ENCODE results near the gene EPHA6.

DNA sequence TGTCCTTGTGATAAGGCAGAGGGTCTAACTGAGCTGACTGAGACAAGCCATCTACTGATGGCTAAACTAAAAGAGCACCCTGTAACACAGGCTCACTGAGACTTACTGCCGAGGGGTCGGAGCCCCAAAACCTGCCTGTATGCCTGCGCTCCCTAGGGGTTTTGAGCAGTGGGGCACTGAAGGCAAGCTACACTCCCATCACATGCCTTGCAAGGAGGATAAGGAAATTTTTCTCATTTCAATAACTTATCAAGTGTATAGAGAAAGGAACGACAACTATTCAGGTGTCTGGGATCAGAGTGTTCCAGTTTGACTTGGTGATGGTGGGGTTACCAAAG is 292.2 kb downstream of the EPHA6 start:
- TF ChIP-seq, protein P1, sequence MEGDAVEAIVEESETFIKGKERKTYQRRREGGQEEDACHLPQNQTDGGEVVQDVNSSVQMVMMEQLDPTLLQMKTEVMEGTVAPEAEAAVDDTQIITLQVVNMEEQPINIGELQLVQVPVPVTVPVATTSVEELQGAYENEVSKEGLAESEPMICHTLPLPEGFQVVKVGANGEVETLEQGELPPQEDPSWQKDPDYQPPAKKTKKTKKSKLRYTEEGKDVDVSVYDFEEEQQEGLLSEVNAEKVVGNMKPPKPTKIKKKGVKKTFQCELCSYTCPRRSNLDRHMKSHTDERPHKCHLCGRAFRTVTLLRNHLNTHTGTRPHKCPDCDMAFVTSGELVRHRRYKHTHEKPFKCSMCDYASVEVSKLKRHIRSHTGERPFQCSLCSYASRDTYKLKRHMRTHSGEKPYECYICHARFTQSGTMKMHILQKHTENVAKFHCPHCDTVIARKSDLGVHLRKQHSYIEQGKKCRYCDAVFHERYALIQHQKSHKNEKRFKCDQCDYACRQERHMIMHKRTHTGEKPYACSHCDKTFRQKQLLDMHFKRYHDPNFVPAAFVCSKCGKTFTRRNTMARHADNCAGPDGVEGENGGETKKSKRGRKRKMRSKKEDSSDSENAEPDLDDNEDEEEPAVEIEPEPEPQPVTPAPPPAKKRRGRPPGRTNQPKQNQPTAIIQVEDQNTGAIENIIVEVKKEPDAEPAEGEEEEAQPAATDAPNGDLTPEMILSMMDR (conservative IDR thresholded peaks at IDR 0.05 in 1 of 2, IDR thresholded peaks at IDR 0.05 in 1 of 2; ENCODE audit: low read depth in 1 of 2, low read length in 2 of 2): no peak
- TF ChIP-seq EZH2 (IDR thresholded peaks at IDR 0.05; ENCODE audit: low read length, missing control alignments): no peak
